Measurements from ENCODE around the gene AK5. TPM values are rescaled to one million over a fixed set of nuclear protein-coding genes. Genes with fewer than 3 reads are reported as not detected.

AK5 gene
- polyA plus RNA-seq, 3 donors: 0.34 to 0.72 (median 0.48) TPM

DNA sequence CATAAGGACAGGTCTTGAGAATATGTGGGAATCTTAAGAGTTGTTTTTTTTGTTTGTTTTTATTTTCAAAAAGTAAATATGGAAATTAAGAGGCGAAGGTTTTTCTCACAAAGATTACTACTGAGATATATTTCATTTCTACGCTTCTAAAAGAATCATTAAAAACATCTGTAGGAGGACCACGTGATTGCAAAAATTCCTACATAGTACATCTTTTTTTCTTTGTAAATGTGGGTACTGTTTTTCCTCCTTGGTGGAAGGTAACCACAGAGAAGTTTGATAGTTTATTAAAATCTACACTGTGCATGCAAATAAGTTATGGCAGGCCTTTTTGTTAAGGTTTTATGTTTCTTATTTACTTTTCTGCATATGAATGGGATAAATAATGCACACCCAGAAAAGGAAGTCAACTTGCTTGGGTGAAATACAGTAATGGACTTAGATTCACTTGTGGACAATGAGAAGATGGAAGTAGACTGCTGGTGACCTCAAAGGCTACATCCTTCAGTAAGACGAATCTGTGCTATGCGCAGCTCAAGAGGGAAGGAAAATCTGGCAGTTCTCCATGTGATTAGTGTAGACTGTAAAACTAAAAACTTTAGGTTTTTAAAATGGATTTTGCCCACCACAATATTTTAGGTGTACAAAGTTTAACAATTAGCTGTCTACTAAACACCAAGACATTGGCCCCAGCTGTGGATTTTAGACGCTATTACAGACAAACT lies 2.0 kb downstream of the AK5 start:
- H3K9ac ChIP-seq (ENCODE audit: insufficient read depth, low read length, poor library complexity, severe bottlenecking): no peak overlapping the region
- H2AFZ ChIP-seq (ENCODE audit: insufficient read depth, low read depth, low read length, poor library complexity, severe bottlenecking): no peak overlapping the region
- 40% methylated on average over 1 of the region's 6 CpGs for WGBS (ENCODE audit: insufficient coverage)
- TF ChIP-seq, protein P1, sequence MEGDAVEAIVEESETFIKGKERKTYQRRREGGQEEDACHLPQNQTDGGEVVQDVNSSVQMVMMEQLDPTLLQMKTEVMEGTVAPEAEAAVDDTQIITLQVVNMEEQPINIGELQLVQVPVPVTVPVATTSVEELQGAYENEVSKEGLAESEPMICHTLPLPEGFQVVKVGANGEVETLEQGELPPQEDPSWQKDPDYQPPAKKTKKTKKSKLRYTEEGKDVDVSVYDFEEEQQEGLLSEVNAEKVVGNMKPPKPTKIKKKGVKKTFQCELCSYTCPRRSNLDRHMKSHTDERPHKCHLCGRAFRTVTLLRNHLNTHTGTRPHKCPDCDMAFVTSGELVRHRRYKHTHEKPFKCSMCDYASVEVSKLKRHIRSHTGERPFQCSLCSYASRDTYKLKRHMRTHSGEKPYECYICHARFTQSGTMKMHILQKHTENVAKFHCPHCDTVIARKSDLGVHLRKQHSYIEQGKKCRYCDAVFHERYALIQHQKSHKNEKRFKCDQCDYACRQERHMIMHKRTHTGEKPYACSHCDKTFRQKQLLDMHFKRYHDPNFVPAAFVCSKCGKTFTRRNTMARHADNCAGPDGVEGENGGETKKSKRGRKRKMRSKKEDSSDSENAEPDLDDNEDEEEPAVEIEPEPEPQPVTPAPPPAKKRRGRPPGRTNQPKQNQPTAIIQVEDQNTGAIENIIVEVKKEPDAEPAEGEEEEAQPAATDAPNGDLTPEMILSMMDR (IDR thresholded peaks at IDR 0.05): no peak
- H3K27me3 ChIP-seq (ENCODE audit: control insufficient read depth in 2 of 2, insufficient read depth in 2 of 2, low read length in 2 of 2): peaks cover 63 to 82% of the 10 kb centered on the region in 2 donors
- Mint-ChIP-seq H3K9me3 (peaks cover 0 to 7% (median 6%) of the 10 kb centered on the region in 7 donors), H3K27ac (no peak overlapping the region), H3K4me1 (peaks cover 50% of the 10 kb centered on the region), H3K36me3 (peaks cover 0 to 17% of the 10 kb centered on the region in 2 donors), H3K27me3 (ENCODE audit: low read depth in 3 of 3) (peaks cover 65 to 83% (median 68%) of the 10 kb centered on the region in 3 donors), H3K4me3 (peak overlapping the region in 1 of 2 donors; percentile 89)
- H3K4me2 ChIP-seq (replicated peaks; ENCODE audit: extremely low read depth, low read length, poor library complexity, severe bottlenecking): no peak overlapping the region
- peaks cover 0 to 24% of the 10 kb centered on the region in 2 donors for H3K9me3 ChIP-seq (replicated peaks in 1 of 2; ENCODE audit: control insufficient read depth in 1 of 2, insufficient read depth in 1 of 2, low read length in 2 of 2)
- no peak overlapping the region for H3K4me3 ChIP-seq (replicated peaks in 1 of 3; ENCODE audit: low read depth in 2 of 3, low read length in 3 of 3)
- H3K79me2 ChIP-seq (ENCODE audit: insufficient read depth, low read length): no peaks in the 10 kb centered on the region
- no peak overlapping the region for H3K27ac ChIP-seq (ENCODE audit: low read depth in 1 of 2, low read length in 2 of 2)
- intact Hi-C loops (cut with micrococcal nuclease): no loop called here
- no peaks in the 10 kb centered on the region for H3K36me3 ChIP-seq (replicated peaks in 1 of 2; ENCODE audit: control insufficient read depth in 1 of 2, insufficient read depth in 2 of 2, low read length in 2 of 2)
- no peak for DNase-seq
- H3K4me1 ChIP-seq (ENCODE audit: control insufficient read depth in 1 of 2, insufficient read depth in 2 of 2, low read length in 2 of 2): peaks cover 32 to 42% of the 10 kb centered on the region in 2 donors
- peaks cover 3% of the 10 kb centered on the region for H4K20me1 ChIP-seq (ENCODE audit: insufficient read depth, low read length)

DNA sequence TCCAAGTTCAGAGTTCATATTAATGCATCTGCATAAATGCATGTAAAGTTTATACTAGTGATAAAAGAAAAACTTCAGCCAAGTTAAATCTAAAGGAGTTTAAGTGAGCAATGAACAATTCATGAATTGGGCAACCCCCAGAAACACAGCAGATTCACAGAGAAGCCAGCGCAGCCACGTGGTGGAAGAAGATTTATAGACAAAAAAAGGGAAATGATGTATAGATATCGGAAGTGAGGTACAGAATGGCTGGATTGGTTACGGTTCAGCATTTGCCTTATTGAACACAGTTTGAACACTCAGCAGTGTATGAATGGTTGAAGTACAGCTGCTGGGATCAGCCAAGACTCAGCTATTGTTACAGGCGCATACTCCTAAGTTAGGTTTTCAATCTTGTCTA lies 5.7 kb downstream of the AK5 start:
- DNase-seq: peak in 2 of 3 donors; percentile 16 to 44
- no peak overlapping the region for H2AFZ ChIP-seq (ENCODE audit: insufficient read depth, low read depth, low read length, poor library complexity, severe bottlenecking)
- no peak overlapping the region for H3K9ac ChIP-seq (ENCODE audit: insufficient read depth, low read length, poor library complexity, severe bottlenecking)
- H3K9me3 ChIP-seq (replicated peaks in 1 of 2; ENCODE audit: control insufficient read depth in 1 of 2, insufficient read depth in 1 of 2, low read length in 2 of 2): peaks cover 0 to 6% of the 10 kb centered on the region in 2 donors
- no peaks in the 10 kb centered on the region for H3K36me3 ChIP-seq (replicated peaks in 1 of 2; ENCODE audit: control insufficient read depth in 1 of 2, insufficient read depth in 2 of 2, low read length in 2 of 2)
- H3K27me3 ChIP-seq (ENCODE audit: control insufficient read depth in 2 of 2, insufficient read depth in 2 of 2, low read length in 2 of 2): peaks cover 35 to 51% of the 10 kb centered on the region in 2 donors
- H3K4me2 ChIP-seq (replicated peaks; ENCODE audit: extremely low read depth, low read length, poor library complexity, severe bottlenecking): no peak overlapping the region
- intact Hi-C loops (cut with micrococcal nuclease): no loop called here
- peak overlapping the region in 1 of 2 donors; percentile 50 for H3K4me3 Mint-ChIP-seq
- H3K36me3 Mint-ChIP-seq: peaks cover 0 to 8% of the 10 kb centered on the region in 2 donors
- H3K79me2 ChIP-seq (ENCODE audit: insufficient read depth, low read length): no peaks in the 10 kb centered on the region
- TF ChIP-seq, protein P1 (IDR thresholded peaks at IDR 0.05): no peak
- H4K20me1 ChIP-seq (ENCODE audit: insufficient read depth, low read length): no peaks in the 10 kb centered on the region
- H3K4me1 ChIP-seq (ENCODE audit: control insufficient read depth in 1 of 2, insufficient read depth in 2 of 2, low read length in 2 of 2): peaks cover 9 to 16% of the 10 kb centered on the region in 2 donors
- H3K27ac Mint-ChIP-seq: no peak overlapping the region
- no peak overlapping the region for H3K4me3 ChIP-seq (replicated peaks in 1 of 3; ENCODE audit: low read depth in 2 of 3, low read length in 3 of 3)
- 31% methylated on average over 3 of the region's 5 CpGs for WGBS (ENCODE audit: insufficient coverage)
- peaks cover 0 to 6% (median 2%) of the 10 kb centered on the region in 7 donors for H3K9me3 Mint-ChIP-seq
- H3K4me1 Mint-ChIP-seq: peaks cover 22% of the 10 kb centered on the region
- H3K27ac ChIP-seq (ENCODE audit: low read depth in 1 of 2, low read length in 2 of 2): no peak overlapping the region
- H3K27me3 Mint-ChIP-seq (ENCODE audit: low read depth in 3 of 3): peaks cover 35 to 49% (median 40%) of the 10 kb centered on the region in 3 donors
